ENCODE data around the gene AHSG.

DNA sequence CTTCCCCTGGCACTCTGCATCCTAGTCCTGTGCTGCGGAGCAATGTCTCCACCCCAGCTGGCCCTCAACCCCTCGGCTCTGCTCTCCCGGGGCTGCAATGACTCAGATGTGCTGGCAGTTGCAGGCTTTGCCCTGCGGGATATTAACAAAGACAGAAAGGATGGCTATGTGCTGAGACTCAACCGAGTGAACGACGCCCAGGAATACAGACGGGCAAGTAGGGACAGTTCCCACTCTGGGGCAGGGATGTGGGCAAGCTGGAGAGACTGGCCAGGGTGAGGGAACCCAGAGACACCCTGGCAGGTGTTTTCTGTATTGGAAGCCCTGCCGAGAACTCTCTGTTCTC lies 27.6 kb downstream of the AHSG start:
- TF ChIP-seq POLR2AphosphoS5 (IDR thresholded peaks at IDR 0.05; ENCODE audit: low read depth, low read length) (no peak), TAF1 (IDR thresholded peaks at IDR 0.05; ENCODE audit: borderline replicate concordance, low read depth, low read length) (no peak), POLR2A (IDR thresholded peaks at IDR 0.05; ENCODE audit: low read depth, low read length) (no peak)
